HUES48 (cell line): Measurements from ENCODE around the gene TMEM181.

Source experiments
- H3K27ac ChIP-seq: one replicate; pipeline ENCODE4 v1.7.0; 2013; ENCODE audit warnings: low read depth, low read length, inconsistent platforms
- H3K27me3 ChIP-seq: 2 replicates; pipeline ENCODE4 v1.6.1; 2013; ENCODE audit warnings: mild to moderate bottlenecking, low read length; ENCODE audit not compliant: control insufficient read depth, insufficient read depth
- H3K36me3 ChIP-seq: 2 replicates; pipeline ENCODE4 v1.6.1; 2013; ENCODE audit warnings: low read length; ENCODE audit not compliant: control insufficient read depth, insufficient read depth
- H3K4me1 ChIP-seq: 2 replicates; pipeline ENCODE4 v1.6.1; 2013; ENCODE audit warnings: mild to moderate bottlenecking, low read length; ENCODE audit not compliant: control insufficient read depth, insufficient read depth
- H3K4me3 ChIP-seq: 2 replicates; pipeline ENCODE4 v1.5.1; 2013; ENCODE audit warnings: mild to moderate bottlenecking, low read depth, low read length
- H3K9ac ChIP-seq: 2 replicates; pipeline ENCODE4 v1.6.1; 2013; ENCODE audit warnings: mild to moderate bottlenecking, low read depth, low read length, moderate library complexity
- H3K9me3 ChIP-seq: 2 replicates; pipeline ENCODE4 v1.6.1; 2013; ENCODE audit warnings: low read length; ENCODE audit not compliant: control insufficient read depth, insufficient read depth

Gene TMEM181

GRCh38 chr6:158538741-158539140, 21.1 kb upstream of the TMEM181 start:
- Histone ChIP-seq H3K27me3 (peaks cover 7% of the 10 kb centered on the region; the same call in 1 of the 2 replicates), H3K9ac (no peak overlapping the region), H3K4me3 (no peak overlapping the region), H3K9me3 (no peaks in the 10 kb centered on the region), H3K36me3 (no peaks in the 10 kb centered on the region), H3K27ac (no peak overlapping the region), H3K4me1 (peaks cover 7% of the 10 kb centered on the region; the same call in 1 of the 2 replicates)

GRCh38 chr6:158539413-158539812, 20.5 kb upstream of the TMEM181 start:
- Histone ChIP-seq H3K9ac (no peak overlapping the region), H3K9me3 (no peaks in the 10 kb centered on the region), H3K27ac (no peak overlapping the region), H3K4me3 (no peak overlapping the region), H3K36me3 (no peaks in the 10 kb centered on the region), H3K4me1 (peaks cover 7% of the 10 kb centered on the region; the same call in 1 of the 2 replicates), H3K27me3 (peaks cover 7% of the 10 kb centered on the region; the same call in 1 of the 2 replicates)

GRCh38 chr6:158539881-158540280, 20.0 kb upstream of the TMEM181 start:
- H3K9ac ChIP-seq: no peak overlapping the region

GRCh38 chr6:158543606-158544185, 16.2 kb upstream of the TMEM181 start:
- Histone ChIP-seq H3K27me3 (no peaks in the 10 kb centered on the region), H3K36me3 (no peaks in the 10 kb centered on the region), H3K27ac (no peak overlapping the region), H3K9ac (no peak overlapping the region), H3K4me3 (no peak overlapping the region), H3K4me1 (peaks cover 12% of the 10 kb centered on the region), H3K9me3 (no peaks in the 10 kb centered on the region)

More at GRCh38 chr6:158539881-158540280, 20.0 kb upstream of the TMEM181 start:
- Histone ChIP-seq H3K4me3 (no peak overlapping the region), H3K9me3 (no peaks in the 10 kb centered on the region), H3K4me1 (peaks cover 7% of the 10 kb centered on the region; the same call in 1 of the 2 replicates), H3K27ac (no peak overlapping the region), H3K27me3 (peaks cover 7% of the 10 kb centered on the region; the same call in 1 of the 2 replicates), H3K36me3 (no peaks in the 10 kb centered on the region)

GRCh38 chr6:158544428-158544827, 15.5 kb upstream of the TMEM181 start:
- Histone ChIP-seq H3K4me3 (no peak overlapping the region), H3K9ac (no peak overlapping the region), H3K36me3 (no peaks in the 10 kb centered on the region), H3K27me3 (no peaks in the 10 kb centered on the region), H3K9me3 (no peaks in the 10 kb centered on the region), H3K4me1 (peaks cover 11% of the 10 kb centered on the region), H3K27ac (no peak overlapping the region)

GRCh38 chr6:158545043-158545966, 14.6 kb upstream of the TMEM181 start:
- Histone ChIP-seq H3K36me3 (no peaks in the 10 kb centered on the region), H3K27ac (no peak overlapping the region), H3K9me3 (no peaks in the 10 kb centered on the region), H3K9ac (no peak overlapping the region), H3K4me1 (peaks cover 10% of the 10 kb centered on the region), H3K4me3 (no peak overlapping the region), H3K27me3 (no peaks in the 10 kb centered on the region)

- no peak overlapping the region for H3K4me3 ChIP-seq
- no peaks in the 10 kb centered on the region for H3K27me3 ChIP-seq
- H3K9me3 ChIP-seq: no peaks in the 10 kb centered on the region
- H3K36me3 ChIP-seq: no peaks in the 10 kb centered on the region
- H3K4me1 ChIP-seq: peaks cover 10% of the 10 kb centered on the region
- H3K9ac ChIP-seq: no peak overlapping the region
- H3K27ac ChIP-seq: peak overlapping the region; percentile 9
These were observed 11.3 kb upstream of the TMEM181 start for GRCh38 chr6:158548418-158549161.

GRCh38 chr6:158552055-158552795, 7.7 kb upstream of the TMEM181 start:
- H3K36me3 ChIP-seq: no peaks in the 10 kb centered on the region
- no peak overlapping the region for H3K27ac ChIP-seq

GRCh38 chr6:158552796-158553138, 7.1 kb upstream of the TMEM181 start:
- Histone ChIP-seq H3K9ac (no peak overlapping the region), H3K9me3 (no peaks in the 10 kb centered on the region), H3K27ac (no peak overlapping the region), H3K36me3 (no peaks in the 10 kb centered on the region), H3K4me3 (no peak overlapping the region), H3K27me3 (no peaks in the 10 kb centered on the region), H3K4me1 (peaks cover 10% of the 10 kb centered on the region)

More at GRCh38 chr6:158552055-158552795, 7.7 kb upstream of the TMEM181 start:
- Histone ChIP-seq H3K4me3 (no peak overlapping the region), H3K9me3 (no peaks in the 10 kb centered on the region), H3K27me3 (no peaks in the 10 kb centered on the region), H3K9ac (no peak overlapping the region), H3K4me1 (peaks cover 10% of the 10 kb centered on the region)

GRCh38 chr6:158554611-158555361, 5.1 kb upstream of the TMEM181 start:
- H3K27me3 ChIP-seq: no peaks in the 10 kb centered on the region
- no peak overlapping the region for H3K4me3 ChIP-seq
- no peak overlapping the region for H3K27ac ChIP-seq

More at GRCh38 chr6:158554611-158555361, 5.1 kb upstream of the TMEM181 start:
- Histone ChIP-seq H3K4me1 (0 out of 2 replicates have a peak, but pooled peaks cover 6% of the 10 kb centered on the region), H3K9ac (no peak overlapping the region), H3K36me3 (no peaks in the 10 kb centered on the region), H3K9me3 (no peaks in the 10 kb centered on the region)
